HG03354 (cell line): ENCODE results near the gene MYDGF.

ENCODE experiments used
- ATAC-seq: cut with Tn5 transposase; IDR thresholded peaks from one replicate; pipeline ENCODE4 v1.9.1; 2021; ENCODE audit warnings: mild to moderate bottlenecking; ENCODE audit not compliant: unreplicated experiment, poor library complexity, severe bottlenecking

The MYDGF gene

GRCh38 chr19:4678881-4679790 lies 9.0 kb upstream of the MYDGF start:
- no peak for ATAC-seq

GRCh38 chr19:4676955-4677731 lies 7.0 kb upstream of the MYDGF start:
- no peak for ATAC-seq

GRCh38 chr19:4675346-4675745 lies 5.2 kb upstream of the MYDGF start:
- ATAC-seq: no peak

- ATAC-seq: no peak
Observed at GRCh38 chr19:4673726-4674125, 3.6 kb upstream of the MYDGF start.

GRCh38 chr19:4673216-4673615 lies 3.1 kb upstream of the MYDGF start:
- ATAC-seq: no peak

GRCh38 chr19:4671185-4671851 lies 1.2 kb upstream of the MYDGF start:
- ATAC-seq: no peak

GRCh38 chr19:4664642-4665041 lies 5.5 kb downstream of the MYDGF start:
- ATAC-seq: no peak

- ATAC-seq: no peak
Observed at GRCh38 chr19:4662812-4663211, 7.3 kb downstream of the MYDGF start.

- no peak for ATAC-seq
Observed at GRCh38 chr19:4662020-4662695, 8.0 kb downstream of the MYDGF start.

- no peak for ATAC-seq
Observed at GRCh38 chr19:4660993-4661392, 9.1 kb downstream of the MYDGF start.

GRCh38 chr19:4660181-4660791 lies 9.9 kb downstream of the MYDGF start:
- ATAC-seq: no peak

- ATAC-seq: no peak
Observed at GRCh38 chr19:4657835-4658234, 12.3 kb downstream of the MYDGF start.

- no peak for ATAC-seq
Observed at GRCh38 chr19:4657262-4657661, 12.9 kb downstream of the MYDGF start.

- ATAC-seq: no peak
Observed at GRCh38 chr19:4656102-4656501, 14.0 kb downstream of the MYDGF start.

GRCh38 chr19:4654437-4655361 lies 15.4 kb downstream of the MYDGF start:
- ATAC-seq: no peak

- no peak for ATAC-seq
Observed at GRCh38 chr19:4653793-4654436, 16.2 kb downstream of the MYDGF start.

- ATAC-seq: no peak
Observed at GRCh38 chr19:4652075-4652474, 18.1 kb downstream of the MYDGF start.

- no peak for ATAC-seq
Observed at GRCh38 chr19:4650159-4650558, 20.0 kb downstream of the MYDGF start.
